Coronary artery (tissue), 2 donors: ENCODE results near the gene S1PR3.

Experiments used
- DNase-seq: peaks from one replicate; pipeline ENCODE4 v3.0.0-alpha.2; 2017; ENCODE audit warnings: low spot score
- H3K27ac ChIP-seq, 2 donors: fragments of 200-600 bp; sonication (generic); one replicate each; pipeline ENCODE4 v1.5.1; 2016 to 2019
- H3K4me3 ChIP-seq: fragments of 200-600 bp; sonication (generic); 2 replicates; pipeline ENCODE4 v1.5.1; 2016; ENCODE audit warnings: mild to moderate bottlenecking, moderate library complexity
- CTCF ChIP-seq: fragments of 200-600 bp; sonication (generic); IDR thresholded peaks from one replicate; pipeline ENCODE4 v1.5.1; 2019; ENCODE audit warnings: antibody characterized with exemption

Gene S1PR3

GRCh38 chr9:89025553-89025952 lies 34.3 kb downstream of the S1PR3 start:
- H3K27ac ChIP-seq = no peak overlapping the region
- no peak for DNase-seq
- H3K4me3 ChIP-seq = no peak overlapping the region
- no peak for TF ChIP-seq CTCF

GRCh38 chr9:89026876-89027275 lies 35.6 kb downstream of the S1PR3 start:
- no peak overlapping the region for H3K4me3 ChIP-seq
- no peak for DNase-seq
- no peak overlapping the region for H3K27ac ChIP-seq
- no peak for TF ChIP-seq CTCF

GRCh38 chr9:89029788-89030187 lies 38.5 kb downstream of the S1PR3 start:
- DNase-seq = no peak
- no peak for TF ChIP-seq CTCF
- Histone ChIP-seq H3K4me3 (no peak overlapping the region), H3K27ac (no peak overlapping the region)

- no peak for DNase-seq
- no peak overlapping the region for H3K4me3 ChIP-seq
- TF ChIP-seq CTCF = no peak
- H3K27ac ChIP-seq = no peak overlapping the region
Measured at GRCh38 chr9:89032173-89032572, 40.9 kb downstream of the S1PR3 start.

GRCh38 chr9:89032661-89033060 lies 41.4 kb downstream of the S1PR3 start:
- no peak overlapping the region for H3K4me3 ChIP-seq
- no peak for DNase-seq
- TF ChIP-seq CTCF = no peak
- H3K27ac ChIP-seq = no peak overlapping the region

GRCh38 chr9:89036383-89036782 lies 45.1 kb downstream of the S1PR3 start:
- no peak for TF ChIP-seq CTCF
- H3K4me3 ChIP-seq = no peak overlapping the region
- DNase-seq = no peak
- H3K27ac ChIP-seq = no peak overlapping the region

- no peak for TF ChIP-seq CTCF
- Histone ChIP-seq H3K4me3 (no peak overlapping the region), H3K27ac (no peak overlapping the region)
- no peak for DNase-seq
Measured at GRCh38 chr9:89036891-89037290, 45.6 kb downstream of the S1PR3 start.
